Colonic mucosa (tissue), 4 donors: ENCODE measurements around the gene PRKCH. TPM values are rescaled to one million over a fixed set of nuclear protein-coding genes. Genes with fewer than 3 reads are reported as not detected.

Source experiments
- DNase-seq: peaks from one replicate; pipeline ENCODE4 v3.0.0-alpha.2; 2020
- H3K27ac ChIP-seq: fragments of 200-600 bp; one replicate; pipeline ENCODE4 v1.8.0; 2021
- H3K27me3 ChIP-seq: fragments of 200-600 bp; one replicate; pipeline ENCODE4 v1.8.0; 2021
- H3K36me3 ChIP-seq: fragments of 200-600 bp; one replicate; pipeline ENCODE4 v1.8.0; 2021
- H3K4me1 ChIP-seq: fragments of 200-600 bp; one replicate; pipeline ENCODE4 v1.8.0; 2021; ENCODE audit warnings: mild to moderate bottlenecking
- H3K4me3 ChIP-seq: fragments of 200-600 bp; one replicate; pipeline ENCODE4 v1.8.0; 2021
- H3K9ac ChIP-seq, 2 donors: one replicate each; pipeline ENCODE4 v1.7.0; 2013; ENCODE audit warnings: control low read depth in 2 of 2, low read depth in 2 of 2, low read length in 2 of 2
- H3K9me3 ChIP-seq: fragments of 200-600 bp; one replicate; pipeline ENCODE4 v1.8.0; 2021
- intact Hi-C: fragments of 100-400 bp; cut with DNase I; formaldehyde crosslinking; loops from one replicate; pipeline ENCODE4 v1.14.1; 2022
- total RNA-seq, 2 donors: library from RNA; stranded (reverse); fragmentation: NEBNext Ultra II Directional in 1 of 2; extraction: Animal tissue kit (Norgen Biotek cat#: 25700) in 1 of 2; gene quantifications; one replicate each; pipeline ENCODE4 v1.2.1, GENCODE V29; 2021
- TF ChIP-seq, protein P1 (sequence below): fragments of 200-600 bp; IDR thresholded peaks from one replicate; pipeline ENCODE4 v1.8.0; 2022; ENCODE audit warnings: antibody characterized with exemption, mild to moderate bottlenecking
- donor health status: healthy.
- donor health status: DM: no; HTN: no; CAD: no.
- donor health status: DM: no; HTN: no; CAD: no.

PRKCH gene
- total RNA-seq, 2 donors from 2014 or later: 11.4 to 11.5 TPM

DNA sequence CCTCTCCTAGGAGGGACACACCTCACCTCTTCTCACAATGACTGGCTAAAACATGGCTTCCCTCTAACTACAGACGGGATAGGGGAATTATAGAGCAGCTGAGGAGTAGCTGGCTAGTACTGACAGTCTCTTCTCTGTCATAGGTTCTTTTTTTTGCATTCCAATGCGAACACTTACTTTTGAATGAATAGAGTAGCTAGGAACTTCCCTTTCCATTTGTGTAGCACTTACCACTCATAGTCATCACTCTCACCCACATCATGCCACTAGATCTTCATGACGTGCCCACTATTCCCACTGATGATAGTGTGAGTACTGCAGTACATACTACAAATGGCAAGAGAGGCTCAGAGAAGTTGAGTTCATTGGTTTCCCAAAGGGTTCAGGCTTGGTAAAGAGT lies 230.0 kb downstream of the PRKCH start:
- H3K27ac ChIP-seq: no peak overlapping the region
- intact Hi-C loops: no loop called here
- peaks cover 4% of the 10 kb centered on the region for H3K4me1 ChIP-seq
- no peak overlapping the region for H3K4me3 ChIP-seq
- no peaks in the 10 kb centered on the region for H3K9me3 ChIP-seq
- no peaks in the 10 kb centered on the region for H3K36me3 ChIP-seq
- H3K9ac ChIP-seq: no peak overlapping the region
- DNase-seq: no peak
- TF ChIP-seq, protein P1, sequence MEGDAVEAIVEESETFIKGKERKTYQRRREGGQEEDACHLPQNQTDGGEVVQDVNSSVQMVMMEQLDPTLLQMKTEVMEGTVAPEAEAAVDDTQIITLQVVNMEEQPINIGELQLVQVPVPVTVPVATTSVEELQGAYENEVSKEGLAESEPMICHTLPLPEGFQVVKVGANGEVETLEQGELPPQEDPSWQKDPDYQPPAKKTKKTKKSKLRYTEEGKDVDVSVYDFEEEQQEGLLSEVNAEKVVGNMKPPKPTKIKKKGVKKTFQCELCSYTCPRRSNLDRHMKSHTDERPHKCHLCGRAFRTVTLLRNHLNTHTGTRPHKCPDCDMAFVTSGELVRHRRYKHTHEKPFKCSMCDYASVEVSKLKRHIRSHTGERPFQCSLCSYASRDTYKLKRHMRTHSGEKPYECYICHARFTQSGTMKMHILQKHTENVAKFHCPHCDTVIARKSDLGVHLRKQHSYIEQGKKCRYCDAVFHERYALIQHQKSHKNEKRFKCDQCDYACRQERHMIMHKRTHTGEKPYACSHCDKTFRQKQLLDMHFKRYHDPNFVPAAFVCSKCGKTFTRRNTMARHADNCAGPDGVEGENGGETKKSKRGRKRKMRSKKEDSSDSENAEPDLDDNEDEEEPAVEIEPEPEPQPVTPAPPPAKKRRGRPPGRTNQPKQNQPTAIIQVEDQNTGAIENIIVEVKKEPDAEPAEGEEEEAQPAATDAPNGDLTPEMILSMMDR: no peak
- H3K27me3 ChIP-seq: no peaks in the 10 kb centered on the region

DNA sequence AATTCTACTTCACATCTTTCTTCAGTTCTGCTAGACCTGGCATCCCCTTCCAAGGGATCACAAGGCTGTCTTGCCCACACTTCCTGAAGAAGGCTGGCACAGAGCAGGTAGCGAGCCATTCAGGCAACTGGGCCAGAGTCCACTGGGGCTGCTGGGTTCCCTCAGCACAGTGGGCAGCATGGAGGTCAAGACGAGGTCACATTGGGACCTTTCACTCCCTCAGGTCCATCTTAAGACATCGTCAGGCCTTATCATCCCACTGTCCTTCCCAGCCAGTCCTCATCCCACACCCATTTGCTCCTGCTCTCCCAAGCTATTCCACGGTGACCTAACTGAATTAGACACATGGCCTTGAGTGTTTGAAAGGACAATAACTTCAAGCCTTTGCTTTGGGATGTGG lies 230.9 kb downstream of the PRKCH start:
- TF ChIP-seq, protein P1: no peak
- Histone ChIP-seq H3K27ac (peak overlapping the region; percentile 7), H3K9me3 (no peaks in the 10 kb centered on the region), H3K4me1 (peaks cover 4% of the 10 kb centered on the region), H3K4me3 (no peak overlapping the region), H3K36me3 (no peaks in the 10 kb centered on the region), H3K27me3 (no peaks in the 10 kb centered on the region), H3K9ac (no peak overlapping the region)
- DNase-seq: no peak
- intact Hi-C loops: no loop called here

DNA sequence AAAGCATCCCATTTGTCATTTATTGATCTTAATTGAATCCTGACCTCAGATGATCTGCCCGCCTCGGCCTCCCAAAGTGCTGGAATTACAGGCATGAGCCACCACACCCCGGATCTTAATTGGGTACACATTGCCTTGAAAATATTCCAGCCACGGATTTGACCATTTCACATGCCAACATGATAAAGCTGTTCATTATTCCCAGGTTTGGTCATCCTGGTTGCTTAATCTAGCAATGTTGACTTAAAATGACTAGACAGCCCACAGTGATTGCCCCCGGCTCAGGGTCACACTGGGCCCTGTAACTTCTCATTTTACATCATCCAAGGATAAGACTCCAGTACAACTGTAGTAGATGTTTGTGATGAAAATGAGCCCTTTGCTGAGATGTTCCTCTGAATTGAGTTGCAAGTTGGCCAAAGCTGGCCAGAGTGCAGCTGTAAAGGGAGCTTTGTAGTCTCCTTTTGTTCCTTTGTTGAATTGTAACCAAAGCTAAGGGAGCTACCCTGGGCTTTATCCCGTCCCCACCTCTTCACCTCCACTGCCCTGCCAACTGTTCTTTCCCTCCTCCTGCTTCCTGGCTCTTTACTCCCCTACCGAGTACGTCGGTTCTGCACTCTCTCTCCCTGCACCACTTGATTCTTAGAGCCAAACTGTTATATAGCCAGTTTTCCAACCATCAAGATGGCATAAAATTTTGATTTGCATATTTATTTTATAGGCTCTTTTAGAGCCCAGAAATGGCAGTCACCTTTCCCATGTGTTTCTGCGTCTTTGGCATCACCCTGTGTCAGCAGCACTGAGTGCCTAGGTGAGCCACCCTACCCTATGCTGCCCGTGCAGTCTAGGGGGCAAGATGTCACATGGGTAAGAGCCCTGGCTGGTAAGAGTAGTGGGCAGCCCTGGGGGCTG lies 232.6 kb downstream of the PRKCH start:
- H3K4me1 ChIP-seq: peaks cover 7% of the 10 kb centered on the region

DNA sequence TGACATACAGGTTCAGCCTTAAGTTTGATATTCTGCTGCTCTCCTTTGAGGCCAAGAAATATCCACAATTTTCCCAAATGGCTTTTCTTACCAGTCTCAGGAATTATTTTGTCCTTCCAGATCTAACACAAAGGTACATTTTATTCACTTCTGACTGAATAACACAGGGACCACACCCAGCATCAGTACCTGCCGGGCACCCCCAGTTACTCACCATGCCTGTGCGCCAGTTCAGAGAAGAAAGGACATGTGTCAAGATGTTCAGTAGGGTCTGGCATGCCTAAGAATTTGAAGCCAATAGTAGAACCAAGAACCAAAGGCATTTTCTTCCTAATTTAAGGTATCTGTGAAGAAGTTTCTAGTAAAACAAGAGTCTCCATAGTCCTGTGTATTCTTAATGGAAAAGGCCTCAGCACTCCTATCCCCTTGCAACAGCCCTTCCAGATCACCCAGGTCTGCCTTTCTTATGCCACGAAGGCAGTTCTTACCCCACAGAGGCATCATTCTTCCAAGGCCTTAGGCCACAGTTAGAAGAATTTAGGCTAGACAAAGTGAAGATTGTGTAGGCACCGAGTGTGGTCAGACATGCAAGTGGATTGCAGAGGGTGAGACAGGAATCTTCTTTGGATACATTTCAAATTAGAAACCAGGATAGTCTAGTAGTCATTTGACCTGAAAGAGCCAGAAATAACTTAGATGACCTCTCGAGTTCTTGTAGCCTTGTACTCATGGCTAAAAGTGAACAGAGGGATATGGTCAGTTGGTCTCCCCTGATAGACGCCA lies 233.9 kb downstream of the PRKCH start:
- TF ChIP-seq, protein P1: no peak

More for the DNA sequence above, 232.6 kb downstream of the PRKCH start:
- Histone ChIP-seq H3K27me3 (no peaks in the 10 kb centered on the region), H3K36me3 (no peaks in the 10 kb centered on the region), H3K4me3 (no peak overlapping the region), H3K27ac (peak overlapping the region; percentile 28), H3K9ac (no peak overlapping the region), H3K9me3 (no peaks in the 10 kb centered on the region)
- DNase-seq: no peak
- intact Hi-C loops: no loop called here
- TF ChIP-seq, protein P1: no peak

DNA sequence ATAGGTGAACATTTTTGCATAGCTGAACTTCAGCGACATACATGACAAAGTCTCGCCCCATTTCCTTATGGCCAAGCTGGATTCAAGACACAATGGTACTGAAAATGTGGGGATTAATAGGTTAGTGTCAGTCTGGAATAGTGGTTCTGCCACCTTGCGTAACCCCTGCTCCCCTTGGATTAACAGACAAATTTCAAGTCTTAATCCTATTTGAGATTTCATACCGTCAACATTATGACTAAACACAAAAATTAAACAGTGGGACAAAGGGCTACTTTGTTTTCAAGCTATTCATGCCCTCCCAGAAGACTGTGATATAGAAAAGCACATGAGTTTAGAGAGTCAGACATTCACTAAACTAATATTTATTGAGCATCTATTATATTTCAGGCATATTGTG lies 235.1 kb downstream of the PRKCH start:
- no peaks in the 10 kb centered on the region for H3K27me3 ChIP-seq
- TF ChIP-seq, protein P1: no peak
- H3K4me3 ChIP-seq: no peak overlapping the region
- DNase-seq: no peak
- H3K4me1 ChIP-seq: peaks cover 15% of the 10 kb centered on the region
- no peak overlapping the region for H3K27ac ChIP-seq
- intact Hi-C loops: no loop called here
- no peak overlapping the region for H3K9ac ChIP-seq
- no peaks in the 10 kb centered on the region for H3K36me3 ChIP-seq
- no peaks in the 10 kb centered on the region for H3K9me3 ChIP-seq

More for the DNA sequence above, 233.9 kb downstream of the PRKCH start:
- Histone ChIP-seq H3K27ac (no peak overlapping the region), H3K4me3 (no peak overlapping the region), H3K27me3 (no peaks in the 10 kb centered on the region), H3K9ac (no peak overlapping the region), H3K9me3 (no peaks in the 10 kb centered on the region), H3K4me1 (peaks cover 11% of the 10 kb centered on the region), H3K36me3 (no peaks in the 10 kb centered on the region)
- intact Hi-C loops: no loop called here
- DNase-seq: no peak
